NCI-H1436 (cell line): ENCODE data around the gene HDDC2.

ENCODE experiments used
- DNase-seq: peaks from one replicate; lab custom pipeline; 2025; lab: John Stamatoyannopoulos, UW

HDDC2 gene

GRCh38 chr6:125269328-125269985, 32.3 kb downstream of the HDDC2 start:
- DNase-seq = no peak

GRCh38 chr6:125268765-125269164, 33.0 kb downstream of the HDDC2 start:
- DNase-seq = no peak

- DNase-seq = no peak
These were observed 33.8 kb downstream of the HDDC2 start for GRCh38 chr6:125267806-125268523.

DNA sequence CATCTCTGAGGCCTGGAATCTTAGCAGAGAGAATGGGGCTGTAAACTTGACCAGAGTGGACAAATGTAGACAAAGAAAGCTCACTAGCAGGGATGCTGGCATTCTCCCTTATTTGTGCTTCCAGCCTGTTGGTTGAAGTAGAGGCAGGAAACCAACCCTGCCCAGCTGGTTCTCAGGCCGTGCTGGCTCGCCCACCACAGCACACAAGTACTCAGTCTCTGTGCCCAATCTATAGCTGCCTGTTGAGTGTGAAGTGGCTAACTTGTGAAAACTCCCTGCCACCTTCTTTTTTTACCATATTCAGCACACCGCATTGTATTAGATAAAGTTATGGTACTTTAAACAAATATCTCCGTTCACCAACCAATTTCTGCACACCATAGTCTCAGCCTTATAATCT, 37.3 kb downstream of the HDDC2 start:
- no peak for DNase-seq

- DNase-seq = no peak
These were observed 39.5 kb downstream of the HDDC2 start for GRCh38 chr6:125262016-125263013.

DNA sequence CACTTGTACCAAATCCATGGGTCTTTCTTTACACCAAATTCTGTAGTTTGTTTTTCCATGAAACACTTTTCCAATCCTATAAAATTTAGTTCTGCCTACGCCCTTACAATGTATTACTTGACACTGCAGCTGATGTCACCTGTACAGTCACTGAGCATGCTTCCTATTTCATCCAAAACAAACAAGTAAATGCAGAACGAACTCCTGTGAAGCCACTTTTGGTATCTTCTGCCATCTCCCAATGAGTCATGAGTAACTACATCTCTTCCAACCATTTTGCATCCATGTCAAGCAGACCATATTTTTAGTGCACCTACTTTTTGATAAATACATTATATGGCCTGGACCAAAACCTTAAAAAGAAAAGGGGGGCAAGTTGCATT, 42.4 kb downstream of the HDDC2 start:
- DNase-seq = no peak

DNA sequence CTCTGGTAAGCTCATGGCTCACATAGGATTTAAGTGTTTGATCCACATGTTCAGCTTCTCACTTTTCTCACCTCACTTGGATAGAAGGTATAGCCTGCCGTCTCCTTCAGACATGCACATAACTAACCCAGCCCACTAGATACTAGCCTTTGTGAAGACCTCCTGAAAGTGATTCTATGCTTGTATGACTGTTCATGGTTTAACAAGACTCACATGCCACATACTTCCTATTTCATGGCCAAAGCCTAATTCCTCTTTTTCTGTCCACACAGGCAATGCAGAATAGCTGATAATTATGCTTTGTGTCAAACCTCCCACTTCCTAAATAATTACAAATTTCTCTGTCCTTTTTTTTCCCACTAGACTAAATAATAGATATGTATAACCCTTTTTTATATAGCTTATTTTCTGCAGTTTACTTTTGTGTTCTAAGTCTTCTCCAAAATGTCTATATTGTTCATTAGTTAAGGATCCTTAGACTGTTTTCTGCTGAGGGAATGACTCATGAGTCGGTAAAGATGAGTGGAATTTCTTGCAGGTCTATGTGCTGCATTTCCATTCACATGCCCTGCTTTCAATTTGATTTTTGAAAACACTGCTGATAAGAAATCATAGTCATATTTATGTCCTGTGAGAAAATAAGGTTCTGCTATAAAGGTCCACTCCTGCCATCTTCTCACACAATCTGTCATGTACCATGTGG, 43.0 kb downstream of the HDDC2 start:
- no peak for DNase-seq

GRCh38 chr6:125257351-125257750, 44.4 kb downstream of the HDDC2 start:
- no peak for DNase-seq

- no peak for DNase-seq
These were observed 46.6 kb downstream of the HDDC2 start for GRCh38 chr6:125255201-125255600.

- no peak for DNase-seq
These were observed 47.4 kb downstream of the HDDC2 start for GRCh38 chr6:125254321-125254720.

DNA sequence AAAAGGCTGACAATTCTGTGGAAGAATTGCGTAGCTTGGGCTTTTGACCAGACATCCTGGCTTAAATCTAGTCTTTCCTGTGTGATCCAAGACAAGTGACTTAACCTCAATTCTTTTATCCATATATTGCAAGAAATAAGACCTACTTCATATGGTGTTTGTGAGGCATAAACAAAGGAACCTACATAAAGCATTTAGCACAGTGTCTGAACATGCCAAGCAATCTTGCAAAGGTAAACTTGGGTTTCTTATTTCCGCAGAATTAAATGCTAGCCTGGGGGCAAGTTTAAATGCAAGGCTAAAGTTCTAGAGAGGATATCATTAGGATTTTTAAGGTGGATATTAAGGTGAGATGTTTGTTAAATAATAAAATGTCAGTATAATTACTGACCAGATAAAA, 47.9 kb downstream of the HDDC2 start:
- DNase-seq = no peak

DNA sequence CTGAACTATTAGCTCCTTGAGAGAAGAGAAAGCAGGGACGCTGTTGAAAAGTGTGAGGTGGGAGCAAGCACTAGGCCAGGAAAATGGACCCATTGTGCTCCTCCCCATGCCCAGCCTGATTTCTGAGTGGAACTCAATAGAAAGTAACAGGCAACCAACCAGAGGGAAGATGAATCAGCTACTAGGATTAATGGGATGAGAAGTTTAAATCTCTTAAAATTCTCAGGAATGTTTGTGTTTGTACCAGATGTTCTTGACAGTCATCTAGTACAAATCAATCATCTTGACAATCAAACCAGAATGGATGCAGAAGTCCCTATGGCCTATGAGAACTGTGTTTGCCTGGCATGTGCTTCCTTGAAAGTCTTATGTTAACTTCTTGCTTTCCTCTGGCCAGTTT, 48.9 kb downstream of the HDDC2 start:
- no peak for DNase-seq

- no peak for DNase-seq
These were observed 50.1 kb downstream of the HDDC2 start for GRCh38 chr6:125251516-125252220.

GRCh38 chr6:125250511-125250910, 51.3 kb downstream of the HDDC2 start:
- no peak for DNase-seq

- no peak for DNase-seq
These were observed 53.6 kb downstream of the HDDC2 start for GRCh38 chr6:125248136-125248535.

- no peak for DNase-seq
These were observed 55.2 kb downstream of the HDDC2 start for GRCh38 chr6:125246566-125246965.

DNA sequence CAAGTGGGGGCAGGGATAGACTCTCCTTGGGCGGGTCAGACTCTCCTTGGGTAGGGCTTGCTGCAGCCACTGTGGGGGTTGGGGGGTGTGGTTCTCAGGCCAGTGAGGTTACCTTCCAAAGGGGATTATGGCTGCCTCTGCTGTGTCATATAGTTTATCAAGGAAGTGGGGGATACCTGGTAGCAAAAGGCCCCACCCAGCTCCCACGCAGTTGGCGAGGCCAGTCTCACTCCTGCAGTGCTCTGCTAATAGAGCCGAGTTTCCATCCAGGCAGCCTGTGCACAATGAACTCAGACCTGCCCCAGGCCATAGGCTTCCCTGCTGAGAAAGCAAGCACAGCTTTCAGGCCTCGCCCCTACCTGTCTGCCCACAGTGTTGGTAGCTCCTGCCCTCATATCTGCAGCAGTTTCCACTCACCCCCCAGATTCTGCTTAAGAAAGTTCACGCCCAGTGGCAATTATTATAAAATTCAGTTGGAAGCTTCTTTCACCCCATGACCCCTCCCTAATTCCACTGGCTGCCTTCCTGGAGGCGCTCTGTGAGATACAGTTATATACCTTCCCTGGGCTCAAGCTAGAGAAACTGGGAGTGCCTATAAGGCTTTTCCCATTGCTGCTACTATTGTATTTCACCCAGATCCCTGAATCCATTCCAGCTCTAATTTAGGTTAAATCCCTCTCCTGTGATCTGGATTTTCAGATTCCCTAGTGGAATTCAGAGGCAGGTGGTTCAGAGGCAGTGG, 56.1 kb downstream of the HDDC2 start:
- DNase-seq = no peak

DNA sequence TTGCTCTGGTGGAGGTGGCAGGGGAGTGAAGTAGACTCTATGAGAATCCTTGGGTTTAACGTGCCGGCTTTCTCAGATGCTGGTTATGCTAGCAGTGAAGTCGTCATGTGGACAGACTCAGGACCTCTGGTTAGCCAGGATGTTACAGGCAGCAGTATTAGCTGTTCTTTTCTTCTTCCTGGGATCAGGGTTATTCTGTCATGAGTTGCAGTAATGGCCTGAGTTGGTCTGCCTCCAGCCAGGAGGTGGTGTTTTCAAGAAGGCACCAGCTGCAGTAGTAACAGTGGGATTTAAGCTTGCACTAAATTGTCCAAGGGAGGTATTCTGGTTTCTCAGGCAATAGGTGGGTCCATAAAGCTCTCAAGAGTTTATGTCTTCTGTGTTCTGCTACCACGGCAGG, 56.7 kb downstream of the HDDC2 start:
- no peak for DNase-seq

GRCh38 chr6:125237764-125238163, 64.0 kb downstream of the HDDC2 start:
- DNase-seq = no peak

- DNase-seq = no peak
These were observed 65.0 kb downstream of the HDDC2 start for GRCh38 chr6:125236536-125237327.
